ENCODE results near the gene B4GALT6.

Gene B4GALT6

GRCh38 chr18:31688606-31689005, 4.2 kb upstream of the B4GALT6 start:
- no peak for TF ChIP-seq CTCF (IDR thresholded peaks at IDR 0.05)
- Histone ChIP-seq H3K4me3 (ENCODE audit: low read depth in 1 of 2, low read length in 1 of 2) (no peak overlapping the region), H3K4me1 (ENCODE audit: control insufficient read depth in 1 of 2, insufficient read depth in 1 of 2, low read depth in 1 of 2, low read length in 1 of 2) (peaks cover 14 to 16% of the 10 kb centered on the region in 2 experiments), H3K36me3 (no peaks in the 10 kb centered on the region), H3K27me3 (peaks cover 10% of the 10 kb centered on the region), H3K27ac (no peak overlapping the region), H3K9me3 (no peaks in the 10 kb centered on the region)

- Histone ChIP-seq H3K27me3 (peaks cover 17% of the 10 kb centered on the region), H3K36me3 (no peaks in the 10 kb centered on the region), H3K9me3 (no peaks in the 10 kb centered on the region), H3K4me1 (ENCODE audit: control insufficient read depth in 1 of 2, insufficient read depth in 1 of 2, low read depth in 1 of 2, low read length in 1 of 2) (peaks cover 14 to 16% of the 10 kb centered on the region in 2 experiments), H3K4me3 (ENCODE audit: low read depth in 1 of 2, low read length in 1 of 2) (no peak overlapping the region), H3K27ac (no peak overlapping the region)
- no peak for TF ChIP-seq CTCF (IDR thresholded peaks at IDR 0.05)
Observed at GRCh38 chr18:31686986-31687928, 2.9 kb upstream of the B4GALT6 start.

GRCh38 chr18:31686572-31686971, 2.2 kb upstream of the B4GALT6 start:
- TF ChIP-seq CTCF (IDR thresholded peaks at IDR 0.05), result no peak

GRCh38 chr18:31685097-31686082, 1.0 kb upstream of the B4GALT6 start:
- Histone ChIP-seq H3K4me1 (ENCODE audit: control insufficient read depth in 1 of 2, insufficient read depth in 1 of 2, low read depth in 1 of 2, low read length in 1 of 2) (peaks cover 14 to 16% of the 10 kb centered on the region in 2 experiments), H3K27ac (no peak overlapping the region), H3K27me3 (peaks cover 17% of the 10 kb centered on the region), H3K9me3 (no peaks in the 10 kb centered on the region), H3K36me3 (no peaks in the 10 kb centered on the region), H3K4me3 (ENCODE audit: low read depth in 1 of 2, low read length in 1 of 2) (peak overlapping the region; percentile 65)
- no peak for TF ChIP-seq CTCF (IDR thresholded peaks at IDR 0.05)

More at GRCh38 chr18:31686572-31686971, 2.2 kb upstream of the B4GALT6 start:
- no peak overlapping the region for H3K27ac ChIP-seq
- peaks cover 14 to 16% of the 10 kb centered on the region in 2 experiments for H3K4me1 ChIP-seq (ENCODE audit: control insufficient read depth in 1 of 2, insufficient read depth in 1 of 2, low read depth in 1 of 2, low read length in 1 of 2)
- no peaks in the 10 kb centered on the region for H3K9me3 ChIP-seq
- peaks cover 17% of the 10 kb centered on the region for H3K27me3 ChIP-seq
- H3K4me3 ChIP-seq (ENCODE audit: low read depth in 1 of 2, low read length in 1 of 2), result no peak overlapping the region
- no peaks in the 10 kb centered on the region for H3K36me3 ChIP-seq

- H3K36me3 ChIP-seq, result no peaks in the 10 kb centered on the region
- H3K9me3 ChIP-seq, result no peaks in the 10 kb centered on the region
- H3K27ac ChIP-seq, result no peak overlapping the region
- peaks cover 17% of the 10 kb centered on the region for H3K27me3 ChIP-seq
- peak overlapping the region; percentile 65 to 69 for H3K4me3 ChIP-seq (ENCODE audit: low read depth in 1 of 2, low read length in 1 of 2)
- TF ChIP-seq CTCF (IDR thresholded peaks at IDR 0.05), result no peak
- H3K4me1 ChIP-seq (ENCODE audit: control insufficient read depth in 1 of 2, insufficient read depth in 1 of 2, low read depth in 1 of 2, low read length in 1 of 2), result peaks cover 14 to 16% of the 10 kb centered on the region in 2 experiments
Observed at GRCh38 chr18:31683968-31684278, 458 bp downstream of the B4GALT6 start.

Measured in neutrophil (primary cell).